Measurements from ENCODE around the gene FGF9. TPM values are rescaled to one million over a fixed set of nuclear protein-coding genes. Genes with fewer than 3 reads are reported as not detected.

The FGF9 gene
- polyA plus RNA-seq, 2 of the 4 experiments (the other 2 are of a cell fraction) = not detected

- DNase-seq (ENCODE audit: low read depth in 1 of 2, low spot score in 1 of 2) (no peak), FAIRE-seq (no peak), ATAC-seq (no peak)
- H3K4me3 ChIP-seq = no peak overlapping the region
- H3K4me1 ChIP-seq = no peaks in the 10 kb centered on the region
- H3K9me3 ChIP-seq = no peaks in the 10 kb centered on the region
- no peak overlapping the region for H3K4me2 ChIP-seq
- POLR2A ChIA-PET = no interaction called here
- CTCF ChIA-PET = interaction anchor here (0.7 kb wide), 1 partner anchor 903 kb away, joined by 3 read pairs; no protein-coding TSS in a partner anchor
- WGBS (ENCODE audit: missing lambda C conversion rate) = 29% methylated on average over 7 of the region's 7 CpGs
- no peak overlapping the region for H3K27ac ChIP-seq
- no peak for TF ChIP-seq CBX2 (IDR thresholded peaks at IDR 0.05; ENCODE audit: borderline replicate concordance, low read depth)
- no peak for TF ChIP-seq PBX3 (IDR thresholded peaks at IDR 0.05)
- TF ChIP-seq, protein P1, sequence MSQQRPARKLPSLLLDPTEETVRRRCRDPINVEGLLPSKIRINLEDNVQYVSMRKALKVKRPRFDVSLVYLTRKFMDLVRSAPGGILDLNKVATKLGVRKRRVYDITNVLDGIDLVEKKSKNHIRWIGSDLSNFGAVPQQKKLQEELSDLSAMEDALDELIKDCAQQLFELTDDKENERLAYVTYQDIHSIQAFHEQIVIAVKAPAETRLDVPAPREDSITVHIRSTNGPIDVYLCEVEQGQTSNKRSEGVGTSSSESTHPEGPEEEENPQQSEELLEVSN (IDR thresholded peaks at IDR 0.05; ENCODE audit: borderline replicate concordance, low read depth) = no peak
- no peak for TF ChIP-seq FOSB (CRISPR knock-in tag; IDR thresholded peaks at IDR 0.05)
Observed at GRCh38 chr13:21734961-21735360, 64.1 kb downstream of the FGF9 start.

DNA sequence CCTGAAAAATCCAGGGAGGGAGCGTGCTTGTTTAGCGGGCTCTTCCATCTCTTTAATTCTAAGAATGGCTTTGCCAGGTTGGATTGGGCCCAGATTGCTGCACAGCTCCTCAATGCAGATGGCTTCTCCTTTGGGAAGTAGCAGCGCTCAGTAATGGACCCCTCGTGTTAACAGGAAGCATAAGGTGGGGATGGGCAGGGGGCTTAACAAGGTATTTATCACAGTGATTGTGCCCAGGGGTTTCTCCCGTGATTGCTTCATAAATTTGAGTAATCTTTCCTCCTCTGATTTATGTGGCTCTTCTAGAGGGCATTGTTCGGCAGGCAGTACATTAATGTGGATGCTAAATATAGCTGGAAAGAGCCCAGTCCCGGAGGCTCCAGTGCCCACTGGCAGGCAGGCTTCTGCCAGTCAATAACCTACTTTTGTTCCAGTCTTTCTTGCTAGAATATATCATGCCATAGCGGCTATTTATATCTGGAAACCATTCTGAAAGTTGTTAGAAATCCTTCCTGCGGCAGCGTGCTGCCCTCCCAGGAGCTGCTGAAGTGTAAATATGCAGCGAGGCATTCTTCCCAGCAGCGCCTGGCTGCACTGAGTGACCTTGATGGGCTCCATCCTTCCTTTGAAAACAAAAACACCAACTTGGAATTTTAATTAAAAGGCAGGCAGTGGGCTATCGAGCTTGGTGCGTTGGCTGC, 65.0 kb downstream of the FGF9 start:
- no peak for DNase-seq (ENCODE audit: low read depth in 1 of 2, low spot score in 1 of 2)
- Histone ChIP-seq H3K27ac (no peak overlapping the region), H3K4me3 (no peak overlapping the region), H3K9me3 (no peaks in the 10 kb centered on the region), H3K4me1 (no peaks in the 10 kb centered on the region), H3K4me2 (no peak overlapping the region)
- ATAC-seq = no peak
- WGBS (ENCODE audit: missing lambda C conversion rate) = 34% methylated on average over 11 of the region's 14 CpGs
- CTCF ChIA-PET = interaction anchor here (0.7 kb wide), 1 partner anchor 902 kb away, joined by 3 read pairs; no protein-coding TSS in a partner anchor
- POLR2A ChIA-PET = no interaction called here
- TF ChIP-seq KDM1A (IDR thresholded peaks at IDR 0.05; ENCODE audit: low read depth) (no peak), RNF2 (IDR thresholded peaks at IDR 0.05; ENCODE audit: borderline replicate concordance, low read depth) (no peak), ZFP36 (IDR thresholded peaks at IDR 0.05; ENCODE audit: borderline replicate concordance, partially characterized antibody) (no peak), MAFK (IDR thresholded peaks at IDR 0.05; ENCODE audit: partially characterized antibody) (no peak), ZNF302 (CRISPR knock-in tag; IDR thresholded peaks at IDR 0.05) (no peak), MYC (IDR thresholded peaks at IDR 0.05; ENCODE audit: borderline replicate concordance, low read length) (no peak), RCOR1 (IDR thresholded peaks at IDR 0.05; ENCODE audit: low read depth, low read length) (no peak)
- FAIRE-seq = no peak

DNA sequence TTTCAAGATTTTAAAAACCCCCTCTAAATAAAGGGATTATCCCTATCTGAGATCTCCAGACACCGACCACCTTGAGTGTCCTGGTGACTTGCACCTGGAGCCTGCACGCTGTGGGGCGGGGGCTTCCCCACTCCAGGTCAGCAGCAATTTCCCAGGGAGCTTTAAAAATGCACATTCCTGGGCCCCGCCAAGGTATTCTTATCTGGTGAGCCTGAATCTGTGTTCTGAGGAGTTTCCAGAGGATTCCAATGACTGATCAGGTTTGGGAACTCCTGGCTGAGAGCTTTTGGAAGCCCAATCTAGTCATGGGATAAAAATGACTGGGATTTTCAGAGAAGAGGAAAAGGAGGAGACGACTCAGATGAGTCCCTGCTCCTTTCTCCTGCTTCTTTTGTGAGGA, 66.1 kb downstream of the FGF9 start:
- H3K9me3 ChIP-seq = no peaks in the 10 kb centered on the region
- no peak overlapping the region for H3K27ac ChIP-seq
- CTCF ChIA-PET = no interaction called here
- no peak overlapping the region for H3K4me2 ChIP-seq
- H3K4me3 ChIP-seq = no peak overlapping the region
- ATAC-seq (no peak), DNase-seq (ENCODE audit: low read depth in 1 of 2, low spot score in 1 of 2) (no peak), FAIRE-seq (no peak)
- H3K4me1 ChIP-seq = no peaks in the 10 kb centered on the region
- 14% methylated on average over 5 of the region's 5 CpGs for WGBS (ENCODE audit: missing lambda C conversion rate)
- POLR2A ChIA-PET = no interaction called here
- TF ChIP-seq CBX8 (IDR thresholded peaks at IDR 0.05) = no peak
- TF ChIP-seq EHF (CRISPR knock-in tag; IDR thresholded peaks at IDR 0.05) = no peak
- no peak for TF ChIP-seq NR3C1 (IDR thresholded peaks at IDR 0.05)
- TF ChIP-seq HDAC2 (IDR thresholded peaks at IDR 0.05) = no peak
- no peak for TF ChIP-seq POLR2AphosphoS2 (conservative IDR thresholded peaks at IDR 0.05; ENCODE audit: low read length)
- no peak for TF ChIP-seq RARB (CRISPR knock-in tag; IDR thresholded peaks at IDR 0.05)
- no peak for TF ChIP-seq RFX5 (IDR thresholded peaks at IDR 0.05)
- no peak for TF ChIP-seq GATA3 (IDR thresholded peaks at IDR 0.05; ENCODE audit: borderline replicate concordance)
- no peak for TF ChIP-seq ATOH8 (CRISPR knock-in tag; IDR thresholded peaks at IDR 0.05; ENCODE audit: low read depth)
- no peak for TF ChIP-seq HEYL (CRISPR knock-in tag; IDR thresholded peaks at IDR 0.05)
- no peak for TF ChIP-seq REST (IDR thresholded peaks at IDR 0.05)
- TF ChIP-seq TP53 (CRISPR knock-in tag; IDR thresholded peaks at IDR 0.05) = no peak
- no peak for TF ChIP-seq RNF2 (IDR thresholded peaks at IDR 0.05; ENCODE audit: borderline replicate concordance, low read depth)
- TF ChIP-seq JUN (IDR thresholded peaks at IDR 0.05) = no peak
- TF ChIP-seq, protein P2, sequence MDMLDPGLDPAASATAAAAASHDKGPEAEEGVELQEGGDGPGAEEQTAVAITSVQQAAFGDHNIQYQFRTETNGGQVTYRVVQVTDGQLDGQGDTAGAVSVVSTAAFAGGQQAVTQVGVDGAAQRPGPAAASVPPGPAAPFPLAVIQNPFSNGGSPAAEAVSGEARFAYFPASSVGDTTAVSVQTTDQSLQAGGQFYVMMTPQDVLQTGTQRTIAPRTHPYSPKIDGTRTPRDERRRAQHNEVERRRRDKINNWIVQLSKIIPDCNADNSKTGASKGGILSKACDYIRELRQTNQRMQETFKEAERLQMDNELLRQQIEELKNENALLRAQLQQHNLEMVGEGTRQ (IDR thresholded peaks at IDR 0.05) = no peak
- TF ChIP-seq EHMT2 (IDR thresholded peaks at IDR 0.05; ENCODE audit: low read depth) = no peak
- no peak for TF ChIP-seq HES2 (IDR thresholded peaks at IDR 0.05)
- TF ChIP-seq JUNB (IDR thresholded peaks at IDR 0.05) = no peak

Data from A549 (cell line).